Neutrophil (primary cell): ENCODE data around the gene KCNQ1.

Experiments
- H3K27ac ChIP-seq: fragments of 200-600 bp; sonication (generic); 2 replicates; pipeline ENCODE4 v1.5.1; 2016; ENCODE audit warnings: mild to moderate bottlenecking, moderate library complexity
- H3K27me3 ChIP-seq: fragments of 200-600 bp; sonication (generic); 2 replicates; pipeline ENCODE4 v1.6.0; 2016; ENCODE audit warnings: mild to moderate bottlenecking
- H3K36me3 ChIP-seq: fragments of 200-600 bp; sonication (generic); 2 replicates; pipeline ENCODE4 v1.5.1; 2017
- H3K4me1 ChIP-seq, 2 experiments: fragments of 200-600 bp in 1 of 2; sonication (generic) in 1 of 2; 1 replicate in 1 of 2; 2 replicates in 1 of 2; pipeline versions ENCODE4 v1.5.1 to v1.6.1; 2013 to 2016; ENCODE audit warnings: low read depth in 1 of 2, low read length in 1 of 2, mild to moderate bottlenecking in 1 of 2, moderate library complexity in 1 of 2; ENCODE audit not compliant: control insufficient read depth in 1 of 2, insufficient read depth in 1 of 2
- H3K4me3 ChIP-seq, 2 experiments: fragments of 200-600 bp in 1 of 2; sonication (generic) in 1 of 2; 1 replicate in 1 of 2; 2 replicates in 1 of 2; pipeline ENCODE4 v1.5.1; 2013 to 2016; ENCODE audit warnings: low read depth in 1 of 2, low read length in 1 of 2, mild to moderate bottlenecking in 1 of 2, moderate library complexity in 1 of 2
- H3K9me3 ChIP-seq: fragments of 200-600 bp; sonication (generic); 2 replicates; pipeline ENCODE4 v1.5.1; 2016
- CTCF ChIP-seq: fragments of 200-600 bp; sonication (generic); IDR thresholded peaks from 2 replicates; pipeline ENCODE4 v1.5.1; 2016; ENCODE audit warnings: antibody characterized with exemption

KCNQ1 gene

DNA sequence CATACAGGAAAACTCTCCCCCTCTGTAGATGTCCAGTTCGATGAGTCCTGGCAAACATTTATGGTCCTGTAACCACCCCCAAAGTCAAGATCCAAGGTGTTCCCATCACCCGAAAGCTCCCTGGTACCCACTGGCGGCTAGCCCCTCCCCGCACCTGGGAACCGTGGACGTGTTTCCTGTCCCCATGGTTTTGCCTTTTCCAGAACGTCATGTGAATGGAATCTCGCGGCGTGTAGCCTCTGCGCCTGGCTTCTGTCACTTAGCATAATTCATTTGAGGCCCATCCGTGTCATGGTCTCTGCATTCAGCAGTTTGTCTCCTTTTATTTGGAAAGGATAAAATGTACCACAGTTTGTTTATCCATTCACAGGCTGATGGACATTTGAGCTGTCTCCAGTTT is 106.3 kb downstream of the KCNQ1 start:
- no peaks in the 10 kb centered on the region for H3K27me3 ChIP-seq
- H3K27ac ChIP-seq = no peak overlapping the region
- H3K36me3 ChIP-seq = no peaks in the 10 kb centered on the region
- TF ChIP-seq CTCF = no peak
- H3K4me3 ChIP-seq = no peak overlapping the region
- no peaks in the 10 kb centered on the region for H3K9me3 ChIP-seq
- H3K4me1 ChIP-seq = no peaks in the 10 kb centered on the region

- H3K4me3 ChIP-seq = no peak overlapping the region
- H3K27me3 ChIP-seq = no peaks in the 10 kb centered on the region
- no peaks in the 10 kb centered on the region for H3K4me1 ChIP-seq
- no peaks in the 10 kb centered on the region for H3K36me3 ChIP-seq
- H3K9me3 ChIP-seq = no peaks in the 10 kb centered on the region
- no peak overlapping the region for H3K27ac ChIP-seq
- no peak for TF ChIP-seq CTCF
These were observed 107.4 kb downstream of the KCNQ1 start for GRCh38 chr11:2552210-2552609.

DNA sequence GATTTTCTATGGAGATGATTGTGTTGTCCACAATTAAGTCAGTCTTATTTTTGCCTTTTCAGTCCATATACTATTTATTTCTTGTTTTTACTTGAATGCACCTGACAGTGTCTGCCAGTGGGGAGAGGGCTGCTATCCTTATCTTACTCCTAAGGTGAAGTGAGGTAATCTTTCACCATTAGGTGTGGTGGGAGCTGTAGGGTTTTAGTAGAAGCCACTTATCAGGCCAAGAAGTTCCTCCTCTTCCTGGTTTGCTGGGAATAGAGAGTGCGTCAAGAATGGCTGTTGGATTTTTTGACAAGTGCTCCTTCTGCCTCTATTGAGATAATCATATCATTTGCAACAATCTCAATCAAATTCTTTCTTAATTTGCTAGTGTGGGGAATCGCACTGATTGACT is 108.4 kb downstream of the KCNQ1 start:
- no peak overlapping the region for H3K4me3 ChIP-seq
- no peaks in the 10 kb centered on the region for H3K36me3 ChIP-seq
- H3K4me1 ChIP-seq = no peaks in the 10 kb centered on the region
- H3K27me3 ChIP-seq = no peaks in the 10 kb centered on the region
- no peaks in the 10 kb centered on the region for H3K9me3 ChIP-seq
- no peak for TF ChIP-seq CTCF
- H3K27ac ChIP-seq = no peak overlapping the region

GRCh38 chr11:2553886-2554285 is 109.1 kb downstream of the KCNQ1 start:
- H3K27ac ChIP-seq = no peak overlapping the region
- TF ChIP-seq CTCF = no peak
- no peak overlapping the region for H3K4me3 ChIP-seq
- H3K4me1 ChIP-seq = no peaks in the 10 kb centered on the region
- H3K27me3 ChIP-seq = no peaks in the 10 kb centered on the region
- no peaks in the 10 kb centered on the region for H3K9me3 ChIP-seq
- no peaks in the 10 kb centered on the region for H3K36me3 ChIP-seq

GRCh38 chr11:2554338-2555207 is 109.8 kb downstream of the KCNQ1 start:
- H3K4me3 ChIP-seq = no peak overlapping the region
- H3K27ac ChIP-seq = no peak overlapping the region
- no peaks in the 10 kb centered on the region for H3K4me1 ChIP-seq
- TF ChIP-seq CTCF = no peak
- H3K27me3 ChIP-seq = no peaks in the 10 kb centered on the region
- H3K9me3 ChIP-seq = no peaks in the 10 kb centered on the region
- no peaks in the 10 kb centered on the region for H3K36me3 ChIP-seq
